ENCODE data around the gene KRT222.

KRT222 gene

DNA sequence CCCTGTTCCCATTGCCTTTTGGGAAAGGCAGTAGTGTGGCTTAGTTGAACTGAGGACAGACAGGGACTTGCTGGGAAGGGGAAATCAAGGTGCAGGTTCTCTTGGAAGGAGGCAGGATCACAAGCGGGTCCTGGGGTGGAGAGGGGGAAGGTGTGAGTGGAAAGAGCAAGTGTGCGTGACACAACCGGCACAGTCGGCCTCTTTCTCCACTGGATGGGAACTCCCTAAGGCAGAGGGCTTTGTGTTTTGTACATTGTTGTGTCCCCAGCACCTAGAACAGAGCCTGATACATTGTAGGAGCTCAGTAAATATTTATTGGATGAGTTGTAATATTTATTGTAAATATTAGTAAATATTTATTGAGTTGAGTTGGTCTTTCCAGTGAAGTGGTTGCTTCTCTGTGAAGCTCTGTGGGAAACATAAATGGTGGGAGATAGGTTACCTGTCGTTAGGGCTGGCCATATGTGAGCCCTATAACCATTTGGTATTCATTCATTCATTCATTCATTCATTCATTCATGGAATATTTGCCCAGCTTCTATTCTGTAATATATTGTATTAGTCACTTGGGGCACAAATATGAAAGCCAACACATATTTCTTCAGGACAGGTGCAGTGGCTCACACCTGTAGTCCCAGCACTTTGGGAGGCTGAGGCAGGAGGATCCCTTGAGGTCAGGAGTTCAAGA is 51.4 kb downstream of the KRT222 start:
- no peak for DNase-seq

DNA sequence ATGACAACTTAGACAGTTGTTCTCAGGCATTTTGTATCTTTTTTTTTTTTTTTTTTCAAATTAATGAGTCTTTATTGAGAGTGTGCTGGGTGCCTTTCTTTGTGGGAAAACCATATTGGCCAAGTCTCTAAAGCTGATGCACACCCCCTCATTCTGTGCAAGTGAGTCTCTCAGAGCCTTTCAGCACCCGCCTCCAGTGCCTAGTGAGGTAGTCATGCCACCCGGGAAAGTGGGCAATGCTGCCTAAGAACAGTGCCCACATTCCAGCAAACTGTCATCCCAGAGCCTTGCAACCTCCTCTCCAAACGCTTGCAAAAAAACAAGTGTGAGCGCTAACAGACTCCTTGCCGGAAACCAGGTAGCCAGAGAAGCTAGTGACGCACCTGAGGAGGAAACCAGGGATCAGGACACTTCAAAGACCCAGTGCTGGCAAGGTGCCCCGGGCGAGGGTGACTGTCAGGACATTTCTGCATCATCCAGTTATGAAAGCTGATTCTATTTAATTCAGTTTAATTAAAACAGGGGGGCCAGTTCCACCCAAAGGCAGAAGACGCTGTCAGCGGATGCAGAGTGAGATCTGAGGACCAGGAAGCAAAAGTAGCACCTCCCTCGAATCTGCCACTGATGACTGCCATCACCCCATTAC is 52.3 kb downstream of the KRT222 start:
- DNase-seq = no peak

DNA sequence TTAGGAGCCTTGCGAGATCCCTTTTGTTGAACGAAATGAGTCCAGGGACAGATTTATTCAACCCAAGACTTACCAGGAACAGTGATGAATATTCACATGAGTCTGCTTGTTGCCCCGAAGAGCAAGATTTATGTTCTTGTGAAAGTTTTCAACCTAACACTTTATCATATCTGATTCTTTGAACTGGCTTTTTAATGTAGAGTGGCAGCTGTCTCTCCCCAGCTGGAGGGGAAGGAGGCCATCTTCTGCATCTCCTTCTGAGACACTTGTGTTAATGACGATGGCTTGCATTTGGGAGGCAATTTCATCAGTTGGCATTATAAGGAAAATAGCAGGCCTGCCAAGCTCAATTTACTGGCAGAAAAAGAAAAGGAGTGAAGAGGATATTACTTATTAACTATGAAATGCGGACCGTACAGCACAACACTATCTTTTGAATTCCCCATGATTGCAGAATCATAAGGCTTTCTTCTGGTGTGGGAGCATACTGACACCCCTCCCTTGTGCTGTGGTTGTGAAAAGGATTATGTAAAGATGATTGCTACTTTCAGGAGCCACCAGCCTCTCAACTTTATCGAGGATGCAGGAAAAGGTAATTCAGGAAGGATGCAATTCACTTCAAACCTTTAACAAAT is 53.0 kb downstream of the KRT222 start:
- DNase-seq = no peak

DNA sequence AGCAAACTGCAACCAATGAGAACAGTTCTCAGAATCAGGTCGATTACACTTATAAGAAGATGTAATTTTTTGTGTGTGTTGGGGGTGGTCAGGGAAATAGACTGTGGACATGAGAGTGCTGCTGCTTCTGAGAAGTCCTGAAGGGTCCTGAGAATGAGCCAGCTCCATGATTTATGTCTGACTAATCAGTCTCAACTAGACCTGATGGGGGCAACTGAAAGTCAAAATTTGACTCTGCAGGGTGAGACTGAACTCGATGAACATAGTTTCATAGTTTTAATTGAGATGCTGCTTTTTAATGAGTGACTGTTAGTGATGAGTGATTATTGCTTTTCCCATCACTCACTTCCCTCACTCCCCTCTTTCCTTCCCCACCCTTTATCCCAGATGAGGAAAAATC is 54.6 kb downstream of the KRT222 start:
- no peak for DNase-seq

DNA sequence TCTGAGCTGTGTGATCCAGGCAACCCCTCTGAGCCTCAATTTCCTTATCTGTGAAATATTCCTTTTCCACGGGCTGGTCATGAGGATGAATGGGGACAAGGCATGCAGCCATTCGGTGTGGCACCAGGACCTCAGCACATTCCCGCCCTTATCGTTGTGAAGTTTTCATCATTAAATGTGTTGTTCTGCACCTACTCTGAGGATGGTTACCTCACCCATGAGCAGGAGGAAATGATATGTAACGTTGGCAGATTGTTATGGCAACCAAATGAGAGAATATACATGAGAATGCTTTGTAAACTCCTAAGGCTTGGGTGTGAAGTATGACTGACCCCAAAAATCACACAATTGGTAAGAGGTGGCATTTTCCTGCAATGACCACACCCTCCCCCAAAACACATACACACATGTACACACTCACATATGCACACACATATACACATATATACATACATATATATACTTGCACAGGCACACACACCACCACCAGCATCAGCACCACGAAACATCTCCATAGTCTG is 56.9 kb downstream of the KRT222 start:
- DNase-seq = no peak

DNA sequence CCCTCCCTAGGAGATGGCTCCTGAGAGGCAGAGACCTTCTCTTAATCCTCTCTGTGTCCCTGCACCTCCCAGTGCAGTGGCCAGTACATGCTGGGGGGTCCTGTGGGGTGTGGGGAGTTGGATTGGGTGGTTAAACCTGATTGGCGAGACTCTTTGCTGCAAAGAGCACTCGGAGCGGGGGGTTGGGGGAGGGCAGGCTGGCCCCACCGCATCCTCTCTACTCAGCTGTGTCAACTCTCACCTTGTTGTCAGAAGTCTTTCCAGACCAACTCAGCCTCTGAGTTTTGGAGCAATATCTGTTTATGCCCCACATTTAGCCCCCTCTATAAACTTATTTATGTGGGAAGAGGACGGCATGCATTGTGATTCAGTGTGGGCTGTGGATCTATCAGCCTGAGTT is 57.3 kb downstream of the KRT222 start:
- DNase-seq = no peak

GRCh38 chr17:40606548-40607353 is 58.2 kb downstream of the KRT222 start:
- no peak for DNase-seq

- peak; percentile 80 for DNase-seq
Observed at GRCh38 chr17:40605306-40605705, 59.7 kb downstream of the KRT222 start.
